Measurements from ENCODE around the gene LRRC7.

LRRC7 gene

GRCh38 chr1:69985901-69986439, 418.2 kb downstream of the LRRC7 start:
- DNase-seq = no peak

- DNase-seq = no peak
Measured at GRCh38 chr1:69987881-69988280, 420.2 kb downstream of the LRRC7 start.

- DNase-seq = no peak
Measured at GRCh38 chr1:69991644-69992043, 423.9 kb downstream of the LRRC7 start.

- DNase-seq = no peak
Measured at GRCh38 chr1:69992594-69992993, 424.9 kb downstream of the LRRC7 start.

- no peak for DNase-seq
Measured at GRCh38 chr1:69993810-69994209, 426.1 kb downstream of the LRRC7 start.

- DNase-seq = no peak
Measured at GRCh38 chr1:69994241-69994640, 426.5 kb downstream of the LRRC7 start.

- no peak for DNase-seq
Measured at GRCh38 chr1:69998847-69999246, 431.1 kb downstream of the LRRC7 start.

- no peak for DNase-seq
Measured at GRCh38 chr1:70003211-70003908, 435.6 kb downstream of the LRRC7 start.

GRCh38 chr1:70005386-70006034, 437.8 kb downstream of the LRRC7 start:
- no peak for DNase-seq

- DNase-seq = no peak
Measured at GRCh38 chr1:70008660-70009059, 440.9 kb downstream of the LRRC7 start.

GRCh38 chr1:70017770-70018169, 450.0 kb downstream of the LRRC7 start:
- DNase-seq = no peak

GRCh38 chr1:70024272-70024671, 456.6 kb downstream of the LRRC7 start:
- no peak for DNase-seq

- no peak for DNase-seq
Measured at GRCh38 chr1:70025052-70025451, 457.3 kb downstream of the LRRC7 start.

- no peak for DNase-seq
Measured at GRCh38 chr1:70025846-70026245, 458.1 kb downstream of the LRRC7 start.

GRCh38 chr1:70033266-70033873, 465.6 kb downstream of the LRRC7 start:
- no peak for DNase-seq

GRCh38 chr1:70033936-70034335, 466.2 kb downstream of the LRRC7 start:
- DNase-seq = no peak

- DNase-seq = peak in 1 of 2 donors; percentile 32
Measured at GRCh38 chr1:70034403-70034802, 466.7 kb downstream of the LRRC7 start.

GRCh38 chr1:70038025-70038424, 470.3 kb downstream of the LRRC7 start:
- DNase-seq = no peak

GRCh38 chr1:70039485-70039884, 471.8 kb downstream of the LRRC7 start:
- no peak for DNase-seq

GRCh38 chr1:70041317-70042045, 473.8 kb downstream of the LRRC7 start:
- DNase-seq = no peak

GRCh38 chr1:70042090-70042731, 474.5 kb downstream of the LRRC7 start:
- DNase-seq = no peak

GRCh38 chr1:70043804-70044203, 476.1 kb downstream of the LRRC7 start:
- no peak for DNase-seq

GRCh38 chr1:70044832-70045231, 477.1 kb downstream of the LRRC7 start:
- no peak for DNase-seq
